Lower lobe of right lung (tissue), 2 donors: ENCODE data around the gene GNA12. TPM values are rescaled to one million over a fixed set of nuclear protein-coding genes. Genes with fewer than 3 reads are reported as not detected.

ENCODE experiments used
- ATAC-seq, 2 donors: fragments of 200-7000 bp; cut with Tn5 transposase; one replicate each; pipeline ENCODE4 v1.9.1; 2020 to 2022; ENCODE audit warnings: mild to moderate bottlenecking in 2 of 2, moderate library complexity in 2 of 2
- DNase-seq: peaks from one replicate; pipeline ENCODE4 v3.0.0-alpha.2; 2020
- H3K27ac ChIP-seq: fragments of 200-600 bp; one replicate; pipeline ENCODE4 v1.8.0; 2022
- H3K27me3 ChIP-seq: fragments of 200-600 bp; one replicate; pipeline ENCODE4 v1.8.0; 2022; ENCODE audit warnings: low read depth
- H3K36me3 ChIP-seq: fragments of 200-600 bp; one replicate; pipeline ENCODE4 v1.8.0; 2022; ENCODE audit warnings: mild to moderate bottlenecking
- H3K4me1 ChIP-seq: fragments of 200-600 bp; one replicate; pipeline ENCODE4 v1.8.0; 2022
- H3K4me3 ChIP-seq: fragments of 200-600 bp; one replicate; pipeline ENCODE4 v1.8.0; 2022; ENCODE audit warnings: mild to moderate bottlenecking
- H3K9me3 ChIP-seq: fragments of 200-600 bp; one replicate; pipeline ENCODE4 v1.8.0; 2022
- intact Hi-C: fragments of 100-400 bp; cut with DNase I; formaldehyde crosslinking; loops from one replicate; pipeline ENCODE4 v1.11.0; 2022
- total RNA-seq: library from RNA; stranded (reverse); fragmentation: NEBNext Ultra II Directional; extraction: Animal tissue kit (Norgen Biotek cat#: 25700); gene quantifications from one replicate; pipeline ENCODE4 v1.2.1, GENCODE V29; 2021
- TF ChIP-seq, protein P1 (sequence below): fragments of 200-600 bp; IDR thresholded peaks from one replicate; pipeline ENCODE4 v1.8.0; 2022; ENCODE audit warnings: antibody characterized with exemption, mild to moderate bottlenecking
- donor health status: DM: no; HTN: yes; CAD: no; lungs with severe emphysema.

GNA12 gene
- total RNA-seq, 1 donor from 2014 or later = 41.6 TPM

DNA sequence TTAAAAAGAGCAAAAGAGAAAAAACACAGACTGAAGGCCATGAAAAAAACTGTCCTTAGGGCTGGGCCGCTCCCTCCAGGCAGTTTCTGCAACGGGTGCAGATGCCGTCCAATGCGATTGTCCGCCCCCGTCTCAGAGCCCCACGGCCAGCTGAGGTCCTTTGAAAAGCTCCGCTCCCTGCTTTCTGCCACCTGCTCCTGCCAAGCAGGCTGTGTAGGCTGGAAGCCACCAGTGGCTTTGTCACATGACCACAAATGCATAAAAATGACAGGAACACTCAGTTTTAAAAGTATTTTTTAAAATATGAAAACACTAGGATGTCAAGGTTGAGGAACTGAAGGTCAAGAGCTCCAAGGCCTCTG is 84.4 kb downstream of the GNA12 start:
- Histone ChIP-seq H3K9me3 (no peaks in the 10 kb centered on the region), H3K4me1 (peaks cover 66% of the 10 kb centered on the region), H3K4me3 (no peak overlapping the region), H3K36me3 (no peaks in the 10 kb centered on the region), H3K27me3 (no peaks in the 10 kb centered on the region), H3K27ac (peak overlapping the region; percentile 34)
- DNase-seq (no peak), ATAC-seq (no peak)
- intact Hi-C loops = no loop called here
- TF ChIP-seq, protein P1, sequence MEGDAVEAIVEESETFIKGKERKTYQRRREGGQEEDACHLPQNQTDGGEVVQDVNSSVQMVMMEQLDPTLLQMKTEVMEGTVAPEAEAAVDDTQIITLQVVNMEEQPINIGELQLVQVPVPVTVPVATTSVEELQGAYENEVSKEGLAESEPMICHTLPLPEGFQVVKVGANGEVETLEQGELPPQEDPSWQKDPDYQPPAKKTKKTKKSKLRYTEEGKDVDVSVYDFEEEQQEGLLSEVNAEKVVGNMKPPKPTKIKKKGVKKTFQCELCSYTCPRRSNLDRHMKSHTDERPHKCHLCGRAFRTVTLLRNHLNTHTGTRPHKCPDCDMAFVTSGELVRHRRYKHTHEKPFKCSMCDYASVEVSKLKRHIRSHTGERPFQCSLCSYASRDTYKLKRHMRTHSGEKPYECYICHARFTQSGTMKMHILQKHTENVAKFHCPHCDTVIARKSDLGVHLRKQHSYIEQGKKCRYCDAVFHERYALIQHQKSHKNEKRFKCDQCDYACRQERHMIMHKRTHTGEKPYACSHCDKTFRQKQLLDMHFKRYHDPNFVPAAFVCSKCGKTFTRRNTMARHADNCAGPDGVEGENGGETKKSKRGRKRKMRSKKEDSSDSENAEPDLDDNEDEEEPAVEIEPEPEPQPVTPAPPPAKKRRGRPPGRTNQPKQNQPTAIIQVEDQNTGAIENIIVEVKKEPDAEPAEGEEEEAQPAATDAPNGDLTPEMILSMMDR = no peak

DNA sequence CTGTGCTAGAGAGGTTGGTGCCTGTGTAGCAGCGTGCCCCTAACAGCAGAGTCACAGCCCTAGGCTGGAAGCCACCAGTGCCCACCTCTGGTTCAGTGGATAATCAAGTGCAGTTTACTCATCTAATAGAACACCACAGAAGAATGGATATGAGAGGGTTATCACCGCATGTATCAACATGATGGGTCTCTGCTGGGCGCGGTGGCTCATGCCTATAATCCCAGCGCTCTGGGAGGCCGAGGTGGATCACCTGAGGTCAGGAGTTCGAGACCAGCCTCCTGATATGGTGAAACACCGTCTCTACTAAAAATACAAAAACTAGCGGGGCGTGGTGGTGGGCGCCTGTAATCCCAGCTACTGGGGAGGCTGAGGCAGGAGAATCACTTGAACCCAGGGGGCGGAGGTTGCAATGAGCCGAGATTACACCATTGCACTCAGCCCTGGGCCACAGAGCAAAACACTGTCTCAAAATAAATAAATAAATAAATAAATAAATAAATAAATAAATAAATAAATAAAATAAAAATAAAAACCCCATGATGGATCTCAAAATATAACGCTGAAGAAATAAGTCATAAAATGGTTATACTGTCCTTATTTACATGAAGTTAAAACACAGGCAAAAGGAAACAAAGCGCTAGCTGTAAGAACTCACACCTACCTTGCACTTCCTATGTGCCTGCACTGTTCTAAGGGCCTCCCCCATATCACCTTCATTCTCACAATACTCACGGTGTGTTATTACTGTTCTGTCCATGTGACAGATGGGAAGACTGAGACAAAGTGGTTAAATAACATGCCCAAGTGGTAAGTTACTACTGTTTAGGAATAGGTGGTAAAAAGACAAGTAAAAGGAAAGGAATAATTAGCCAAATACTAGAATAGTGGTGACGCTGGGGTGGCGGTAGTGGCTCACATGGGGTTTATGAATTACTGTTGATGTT is 85.2 kb downstream of the GNA12 start:
- intact Hi-C loops = no loop called here
- no peaks in the 10 kb centered on the region for H3K27me3 ChIP-seq
- H3K27ac ChIP-seq = peak overlapping the region; percentile 68
- DNase-seq (no peak), ATAC-seq (no peak)
- H3K9me3 ChIP-seq = no peaks in the 10 kb centered on the region
- peaks cover 64% of the 10 kb centered on the region for H3K4me1 ChIP-seq
- no peaks in the 10 kb centered on the region for H3K36me3 ChIP-seq
- TF ChIP-seq, protein P1 = no peak
- no peak overlapping the region for H3K4me3 ChIP-seq

DNA sequence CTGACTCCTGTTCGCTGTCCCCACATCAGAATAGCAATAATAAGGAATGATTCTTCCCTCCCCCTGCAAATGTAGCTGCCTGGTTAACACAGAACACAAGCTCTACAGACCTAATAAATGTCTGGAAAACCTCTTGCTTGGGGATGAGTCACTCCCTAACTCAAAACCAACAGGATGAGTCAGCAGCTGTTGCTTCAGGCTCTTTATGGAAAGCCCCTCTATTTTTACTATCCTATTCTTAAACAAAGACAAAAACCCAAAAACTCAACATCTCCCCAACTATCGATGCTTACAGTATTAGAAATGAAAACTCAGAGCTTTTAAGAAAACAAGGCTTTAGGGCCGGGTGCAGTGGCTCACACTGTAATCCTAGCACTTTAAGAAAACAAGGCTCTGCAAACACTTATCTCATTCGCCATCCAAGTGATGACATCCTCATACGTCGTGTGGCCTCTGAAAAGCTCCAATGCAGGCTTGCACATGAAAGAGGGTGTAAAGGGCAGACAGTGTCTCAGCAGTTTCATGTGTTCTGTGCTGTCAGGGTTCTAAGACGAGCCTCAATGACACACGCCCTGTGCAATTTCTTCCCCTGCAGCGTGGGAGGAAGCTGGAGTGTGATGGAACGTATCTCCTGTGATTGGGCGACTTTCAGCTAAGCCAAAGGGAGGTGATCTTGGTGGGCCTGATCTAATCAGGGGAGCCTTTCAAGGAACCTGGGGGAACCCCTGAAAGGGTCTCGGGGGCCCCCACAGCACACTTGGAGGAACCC is 86.0 kb downstream of the GNA12 start:
- intact Hi-C loops = no loop called here
- no peak for DNase-seq

DNA sequence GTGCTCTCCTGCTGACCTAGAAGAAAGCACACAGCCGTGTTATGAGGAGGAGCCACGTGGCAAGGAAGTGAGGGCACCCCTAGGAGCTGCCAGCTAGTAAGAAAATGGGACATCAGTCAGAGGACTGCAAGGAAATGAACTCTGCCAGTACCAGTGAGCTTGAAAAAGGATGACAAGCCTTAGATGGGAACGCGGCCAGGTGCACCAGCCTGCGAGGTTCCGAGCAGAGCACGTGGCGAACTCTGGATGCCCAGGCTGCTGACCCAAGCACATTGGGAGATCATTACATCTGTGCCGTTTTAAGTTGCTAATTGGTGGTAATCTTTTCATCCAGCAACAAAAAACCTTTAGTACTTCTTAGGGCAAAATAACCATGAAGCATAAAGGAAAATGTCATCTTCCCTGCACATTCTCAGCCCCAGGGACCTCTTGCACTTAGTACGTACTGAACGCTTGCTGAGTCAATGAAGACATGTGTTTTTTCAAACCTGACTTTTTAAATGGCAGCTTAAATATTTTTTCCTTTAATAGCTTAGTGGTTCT is 86.7 kb downstream of the GNA12 start:
- peak overlapping the region; percentile 68 for H3K27ac ChIP-seq
- peaks cover 51% of the 10 kb centered on the region for H3K4me1 ChIP-seq
- no peaks in the 10 kb centered on the region for H3K9me3 ChIP-seq
- H3K4me3 ChIP-seq = no peak overlapping the region
- TF ChIP-seq, protein P1 = no peak
- H3K27me3 ChIP-seq = no peaks in the 10 kb centered on the region
- intact Hi-C loops = no loop called here
- DNase-seq (no peak), ATAC-seq (no peak)
- no peaks in the 10 kb centered on the region for H3K36me3 ChIP-seq

More for the DNA sequence above, 86.0 kb downstream of the GNA12 start:
- no peak overlapping the region for H3K4me3 ChIP-seq
- TF ChIP-seq, protein P1 = no peak
- H3K4me1 ChIP-seq = peaks cover 56% of the 10 kb centered on the region
- peak; percentile 73 to 83 for ATAC-seq
- no peaks in the 10 kb centered on the region for H3K36me3 ChIP-seq
- H3K27ac ChIP-seq = peak overlapping the region; percentile 68
- H3K9me3 ChIP-seq = no peaks in the 10 kb centered on the region
- no peaks in the 10 kb centered on the region for H3K27me3 ChIP-seq

DNA sequence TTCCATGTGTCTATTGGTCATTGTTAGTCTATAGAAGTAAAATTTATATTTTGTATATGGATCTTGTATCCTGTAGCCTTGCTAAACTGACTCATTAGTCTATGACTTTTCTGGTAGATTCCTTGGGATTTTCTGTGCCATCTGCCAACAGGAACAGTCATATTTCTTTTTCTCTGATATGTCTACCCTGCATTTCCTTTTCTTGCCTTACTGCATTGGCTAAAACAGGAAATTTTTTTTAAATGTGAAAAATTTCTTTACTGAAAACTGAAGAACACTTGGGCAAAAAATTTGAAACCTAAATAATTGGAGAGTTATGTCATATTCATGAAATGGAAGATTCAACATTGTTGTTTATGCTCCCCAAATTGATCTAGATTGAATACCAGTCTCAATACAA is 88.6 kb downstream of the GNA12 start:
- no peak overlapping the region for H3K27ac ChIP-seq
- intact Hi-C loops = no loop called here
- TF ChIP-seq, protein P1 = no peak
- no peak for DNase-seq
- H3K36me3 ChIP-seq = no peaks in the 10 kb centered on the region
- H3K27me3 ChIP-seq = no peaks in the 10 kb centered on the region
- H3K4me3 ChIP-seq = no peak overlapping the region
- ATAC-seq = no peak
- H3K4me1 ChIP-seq = peaks cover 34% of the 10 kb centered on the region
- H3K9me3 ChIP-seq = no peaks in the 10 kb centered on the region
